Fibroblast of lung (primary cell): ENCODE results near the gene MTRR.

Source experiments
- CTCF ChIP-seq, 2 donors: IDR thresholded peaks in 1 of 2; conservative IDR thresholded peaks in 1 of 2; 1 replicate in 1 of 2; 2 replicates in 1 of 2; pipeline ENCODE4 v1.5.1; 2011 to 2012; ENCODE audit warnings: low read length in 2 of 2, control low read depth in 1 of 2, inconsistent platforms in 1 of 2, low read depth in 1 of 2, mild to moderate bottlenecking in 1 of 2
- EZH2 ChIP-seq: IDR thresholded peaks from 2 replicates; pipeline ENCODE4 v1.5.1; 2012; ENCODE audit warnings: low read length, control low read depth, mild to moderate bottlenecking; ENCODE audit errors: missing control alignments

GRCh38 chr5:7878381-7878873 is 9.5 kb downstream of the MTRR start:
- TF ChIP-seq CTCF (conservative IDR thresholded peaks at IDR 0.05 in 1 of 2, IDR thresholded peaks at IDR 0.05 in 1 of 2; ENCODE audit: low read depth in 1 of 2, low read length in 2 of 2) (no peak), EZH2 (no peak)
